Cardiac ventricle fibroblast (primary cell): ENCODE results near the gene E2F2. TPM values are rescaled to one million over a fixed set of nuclear protein-coding genes. Genes with fewer than 3 reads are reported as not detected.

Source experiments
- total RNA-seq: library from RNA; depleted of rRNA; stranded (reverse); fragments of >200 nt; gene quantifications from 2 replicates; pipeline ENCODE4 v1.2.3, GENCODE V29; 2015

The E2F2 gene
- total RNA-seq = 0.06 and 0.15 TPM in 2 replicates

GRCh38 chr1:23530747-23531561 lies at the start of gene E2F2:
Gene E2F2, minus strand, starts transcription at chr1:23531233. Its CDS starts 440 bp downstream, at chr1:23530793.

GRCh38 chr1:23559136-23559984 lies 28.3 kb upstream of the E2F2 start, which contains the start of gene ID3:
Gene ID3, minus strand, starts transcription at chr1:23559501. Its CDS starts 75 bp downstream, at chr1:23559426.

DNA sequence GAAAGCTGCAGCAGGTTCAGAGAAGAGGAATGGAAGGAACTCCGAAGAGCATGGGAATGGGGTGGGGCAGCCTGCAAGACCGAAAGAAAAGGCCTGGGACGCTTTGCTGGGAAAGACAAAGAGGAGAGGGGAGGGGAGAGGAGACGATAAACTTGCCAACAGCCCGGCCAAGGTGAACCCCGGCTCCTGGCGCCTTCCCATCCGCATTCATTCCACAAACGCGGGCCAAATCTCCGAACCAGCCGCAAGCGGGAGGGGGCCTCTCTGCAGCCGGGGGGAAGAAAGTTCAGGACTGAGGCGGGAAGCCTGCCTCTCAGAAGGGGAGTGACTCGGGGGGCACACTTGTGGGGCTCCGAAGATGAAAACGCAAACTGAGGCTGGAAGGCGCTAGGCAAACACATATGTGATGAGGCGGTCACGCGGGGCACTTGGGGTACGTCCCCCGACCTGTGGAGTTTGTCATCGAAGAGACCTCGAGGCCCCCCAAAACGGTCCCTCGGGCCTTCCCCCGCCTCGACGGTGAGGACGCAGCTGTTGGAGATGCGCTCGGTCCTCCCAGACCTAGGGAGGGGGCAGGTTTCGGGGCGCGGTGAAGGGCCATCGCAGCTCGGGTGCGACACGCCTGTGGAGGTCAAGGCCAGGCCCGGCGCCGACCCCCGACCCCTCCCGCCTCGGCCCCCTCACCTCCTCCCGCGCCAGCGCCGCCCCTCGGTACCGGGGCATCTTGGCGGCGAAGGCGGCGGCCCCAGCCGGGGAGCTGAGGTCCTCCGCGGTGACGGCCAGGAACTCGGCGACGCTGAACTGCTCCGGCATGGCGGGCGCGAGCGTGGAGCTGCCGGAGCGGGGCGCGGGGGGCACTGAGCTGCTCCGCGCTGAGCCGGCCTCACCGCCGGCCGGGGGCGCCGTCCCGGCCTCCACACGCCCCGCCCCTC lies 47.4 kb downstream of the E2F2 start, which contains the start of gene ASAP3:
ASAP3 (minus strand) TSS at position 859 of the 932 bp plus-strand sequence; CDS start at position 813, 46 bp downstream.

Other genes starting within 250 kb of the E2F2 start
- gene HNRNPR, start 186.9 kb downstream of the E2F2 start, total RNA-seq = 62.5 and 62.8 TPM in 2 replicates
- gene ZNF436, start 161.4 kb downstream of the E2F2 start, total RNA-seq = 31.8 and 32.6 TPM in 2 replicates
- 4.1 and 6.0 TPM in 2 replicates for gene TCEA3, start 106.5 kb downstream of the E2F2 start, total RNA-seq
- gene ASAP3, start 47.1 kb downstream of the E2F2 start, total RNA-seq = 51.4 and 52.9 TPM in 2 replicates
- 148 and 174 TPM in 2 replicates for gene ID3, start 28.3 kb upstream of the E2F2 start, total RNA-seq
- 1,144 and 1,360 TPM in 2 replicates for gene RPL11, start 160.6 kb upstream of the E2F2 start, total RNA-seq
- 28.6 and 32.2 TPM in 2 replicates for gene ELOA, start 212.2 kb upstream of the E2F2 start, total RNA-seq
- 33.3 and 35.2 TPM in 2 replicates for gene PITHD1, start 247.2 kb upstream of the E2F2 start, total RNA-seq